Measurements from ENCODE around the gene GAST. TPM values are rescaled to one million over a fixed set of nuclear protein-coding genes. Genes with fewer than 3 reads are reported as not detected.
"Not testable (repeated sequence)": the region's sequence is repeated elsewhere in the genome, so short reads cannot be mapped to it uniquely, and the experiment has no call there.

The GAST gene
- total RNA-seq, 4 donors from 2014 or later = not detected

DNA sequence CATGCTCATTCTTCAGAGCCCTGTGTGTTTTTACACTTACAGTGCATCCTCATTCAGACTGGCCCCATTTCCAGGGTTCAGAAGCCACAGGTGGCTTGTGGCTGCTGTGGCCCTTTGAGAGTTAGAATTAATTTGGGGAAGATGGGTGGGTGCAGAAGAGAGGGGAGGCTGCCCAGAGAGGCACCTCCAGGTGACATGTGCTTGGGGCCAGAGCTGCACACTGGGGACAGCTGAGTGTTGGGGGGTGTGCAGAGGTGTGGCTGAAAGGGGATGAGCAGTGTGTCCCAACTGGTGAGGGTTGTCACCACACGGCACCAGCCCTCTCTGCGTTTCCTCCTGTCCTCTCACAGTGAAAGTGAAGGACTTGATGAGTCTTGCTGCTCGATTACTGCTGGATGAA lies 30.4 kb upstream of the GAST start:
- Histone ChIP-seq H3K27me3 (no peaks in the 10 kb centered on the region), H3K4me3 (no peak overlapping the region), H3K36me3 (no peaks in the 10 kb centered on the region), H3K9me3 (no peaks in the 10 kb centered on the region), H3K4me1 (peaks cover 0 to 15% (median 4%) of the 10 kb centered on the region in 4 donors), H3K27ac (no peak overlapping the region)
- no peak for DNase-seq
- intact Hi-C loops (cut with DNase I; ENCODE audit: low total_unique reads) = no loop called here
- in situ Hi-C loops (cut with MboI; ENCODE audit: low pct_ligation_motif_present in 1 of 4, low pct_unique_long_range_greater_than_20kb in 1 of 4, low sequenced_read_pairs in 3 of 4) = no loop called here
- no peak for TF ChIP-seq POLR2A (IDR thresholded peaks at IDR 0.05)
- no peak for TF ChIP-seq POLR2AphosphoS5 (IDR thresholded peaks at IDR 0.05)
- TF ChIP-seq, protein P1, sequence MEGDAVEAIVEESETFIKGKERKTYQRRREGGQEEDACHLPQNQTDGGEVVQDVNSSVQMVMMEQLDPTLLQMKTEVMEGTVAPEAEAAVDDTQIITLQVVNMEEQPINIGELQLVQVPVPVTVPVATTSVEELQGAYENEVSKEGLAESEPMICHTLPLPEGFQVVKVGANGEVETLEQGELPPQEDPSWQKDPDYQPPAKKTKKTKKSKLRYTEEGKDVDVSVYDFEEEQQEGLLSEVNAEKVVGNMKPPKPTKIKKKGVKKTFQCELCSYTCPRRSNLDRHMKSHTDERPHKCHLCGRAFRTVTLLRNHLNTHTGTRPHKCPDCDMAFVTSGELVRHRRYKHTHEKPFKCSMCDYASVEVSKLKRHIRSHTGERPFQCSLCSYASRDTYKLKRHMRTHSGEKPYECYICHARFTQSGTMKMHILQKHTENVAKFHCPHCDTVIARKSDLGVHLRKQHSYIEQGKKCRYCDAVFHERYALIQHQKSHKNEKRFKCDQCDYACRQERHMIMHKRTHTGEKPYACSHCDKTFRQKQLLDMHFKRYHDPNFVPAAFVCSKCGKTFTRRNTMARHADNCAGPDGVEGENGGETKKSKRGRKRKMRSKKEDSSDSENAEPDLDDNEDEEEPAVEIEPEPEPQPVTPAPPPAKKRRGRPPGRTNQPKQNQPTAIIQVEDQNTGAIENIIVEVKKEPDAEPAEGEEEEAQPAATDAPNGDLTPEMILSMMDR (IDR thresholded peaks at IDR 0.05) = no peak
- TF ChIP-seq EP300 (IDR thresholded peaks at IDR 0.05; ENCODE audit: low read depth) = no peak
- 86% methylated on average over 3 of the region's 3 CpGs; no CpG with 5 or more reads in 1 of the 2 donors for WGBS, 2 donors (ENCODE audit: low coverage in 1 of 2)

GRCh38 chr17:41682631-41683030 lies 29.5 kb upstream of the GAST start:
- H3K27me3 ChIP-seq = no peaks in the 10 kb centered on the region
- intact Hi-C loops (cut with DNase I; ENCODE audit: low total_unique reads) (no loop called here), in situ Hi-C loops (cut with MboI; ENCODE audit: low pct_ligation_motif_present in 1 of 4, low pct_unique_long_range_greater_than_20kb in 1 of 4, low sequenced_read_pairs in 3 of 4) (no loop called here)
- no peaks in the 10 kb centered on the region for H3K36me3 ChIP-seq
- no peaks in the 10 kb centered on the region for H3K9me3 ChIP-seq
- H3K27ac ChIP-seq = no peak overlapping the region
- DNase-seq = no peak
- peaks cover under 1 to 17% (median 4%) of the 10 kb centered on the region in 4 donors for H3K4me1 ChIP-seq
- TF ChIP-seq, protein P1 (IDR thresholded peaks at IDR 0.05) = no peak
- TF ChIP-seq EP300 (IDR thresholded peaks at IDR 0.05; ENCODE audit: low read depth) (no peak), POLR2AphosphoS5 (IDR thresholded peaks at IDR 0.05) (no peak), POLR2A (IDR thresholded peaks at IDR 0.05) (no peak)
- WGBS, 2 donors (ENCODE audit: low coverage in 1 of 2) = 85 to 94% methylated on average over 4 to 5 of the region's 5 CpGs
- no peak overlapping the region for H3K4me3 ChIP-seq

- Histone ChIP-seq H3K4me3 (no peak overlapping the region), H3K36me3 (no peaks in the 10 kb centered on the region), H3K4me1 (peaks cover 4 to 21% (median 8%) of the 10 kb centered on the region in 4 donors), H3K27ac (no peak overlapping the region), H3K9me3 (no peaks in the 10 kb centered on the region), H3K27me3 (no peaks in the 10 kb centered on the region)
- in situ Hi-C loops (cut with MboI; ENCODE audit: low pct_ligation_motif_present in 1 of 4, low pct_unique_long_range_greater_than_20kb in 1 of 4, low sequenced_read_pairs in 3 of 4) = no loop called here
- no peak for DNase-seq
- TF ChIP-seq POLR2A (IDR thresholded peaks at IDR 0.05) (no peak), EP300 (IDR thresholded peaks at IDR 0.05; ENCODE audit: low read depth) (no peak), POLR2AphosphoS5 (IDR thresholded peaks at IDR 0.05) (no peak)
- TF ChIP-seq, protein P1 (IDR thresholded peaks at IDR 0.05) = no peak
- 51 to 76% methylated on average over 4 to 8 of the region's 8 CpGs for WGBS, 2 donors (ENCODE audit: low coverage in 1 of 2)
- intact Hi-C loops (cut with DNase I; ENCODE audit: low total_unique reads) = no loop called here
These were observed 28.6 kb upstream of the GAST start for GRCh38 chr17:41683441-41684007.

DNA sequence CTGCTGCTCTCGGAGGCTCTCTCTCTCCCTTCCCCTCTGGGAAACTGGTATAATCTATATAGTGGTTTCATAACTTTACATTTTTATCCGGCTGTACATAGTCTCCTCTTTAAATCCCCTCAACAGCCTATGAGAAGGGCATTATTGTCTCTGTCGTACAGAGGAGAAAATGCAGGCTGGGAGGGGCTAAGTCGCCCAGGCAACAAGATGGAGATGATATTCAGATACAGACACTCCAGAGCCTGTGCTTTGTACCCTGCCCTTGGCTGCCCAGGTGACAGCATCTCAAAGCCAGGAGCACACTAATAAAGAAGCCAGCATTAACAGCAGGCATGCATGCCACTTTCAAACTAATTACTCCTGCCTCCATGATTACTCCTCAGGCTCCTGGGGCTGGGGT lies 28.1 kb upstream of the GAST start:
- Histone ChIP-seq H3K36me3 (no peaks in the 10 kb centered on the region), H3K27ac (no peak overlapping the region), H3K4me1 (peaks cover 4 to 16% (median 8%) of the 10 kb centered on the region in 4 donors), H3K4me3 (no peak overlapping the region), H3K9me3 (no peaks in the 10 kb centered on the region), H3K27me3 (no peaks in the 10 kb centered on the region)
- DNase-seq = no peak
- in situ Hi-C loops (cut with MboI; ENCODE audit: low pct_ligation_motif_present in 1 of 4, low pct_unique_long_range_greater_than_20kb in 1 of 4, low sequenced_read_pairs in 3 of 4) = no loop called here
- intact Hi-C loops (cut with DNase I; ENCODE audit: low total_unique reads) = no loop called here
- 59 to 68% methylated on average over 4 of the region's 4 CpGs for WGBS, 2 donors (ENCODE audit: low coverage in 1 of 2)
- TF ChIP-seq, protein P1 (IDR thresholded peaks at IDR 0.05) = no peak
- TF ChIP-seq EP300 (IDR thresholded peaks at IDR 0.05; ENCODE audit: low read depth) = no peak
- no peak for TF ChIP-seq POLR2A (IDR thresholded peaks at IDR 0.05)
- TF ChIP-seq POLR2AphosphoS5 (IDR thresholded peaks at IDR 0.05) = no peak

- H3K4me3 ChIP-seq; DNase-seq; H3K9me3 ChIP-seq; in situ Hi-C loops (cut with MboI; ENCODE audit: low pct_ligation_motif_present in 1 of 4, low pct_unique_long_range_greater_than_20kb in 1 of 4, low sequenced_read_pairs in 3 of 4); H3K27ac ChIP-seq; H3K27me3 ChIP-seq; intact Hi-C loops (cut with DNase I; ENCODE audit: low total_unique reads): not testable (repeated sequence)
- peaks cover 0 to 13% (median 10%) of the 10 kb centered on the region in 4 donors for H3K36me3 ChIP-seq
- 90 to 94% methylated on average over 5 to 13 of the region's 13 CpGs for WGBS, 2 donors (ENCODE audit: low coverage in 1 of 2)
- H3K4me1 ChIP-seq = peaks cover 9 to 21% (median 15%) of the 10 kb centered on the region in 4 donors
These were observed 26.4 kb upstream of the GAST start for GRCh38 chr17:41685753-41686152.

Measured in transverse colon (tissue), 4 donors.